Smooth muscle cell (in vitro differentiated cells): ENCODE data around the gene HS3ST6. TPM values are rescaled to one million over a fixed set of nuclear protein-coding genes. Genes with fewer than 3 reads are reported as not detected.

Source experiments
- DNase-seq: peaks from one replicate; lab custom pipeline; 2025; ENCODE audit not compliant: unreplicated experiment; lab: John Stamatoyannopoulos, UW
- H2AFZ ChIP-seq: fragments of 200-600 bp; sonication (generic); 2 replicates; pipeline ENCODE4 v1.6.0; 2016; ENCODE audit warnings: antibody characterized with exemption, low read depth, mild to moderate bottlenecking
- H3F3A ChIP-seq: fragments of 200-600 bp; sonication (generic); 2 replicates; pipeline ENCODE4 v1.6.0; 2017; ENCODE audit warnings: antibody characterized with exemption, low read depth
- H3K27ac ChIP-seq: fragments of 200-600 bp; sonication (generic); 2 replicates; pipeline ENCODE4 v1.5.1; 2016; ENCODE audit warnings: low read depth, mild to moderate bottlenecking
- H3K27me3 ChIP-seq: fragments of 200-600 bp; sonication (generic); 2 replicates; pipeline ENCODE4 v1.6.1; 2016; ENCODE audit warnings: low read depth, mild to moderate bottlenecking
- H3K36me3 ChIP-seq: fragments of 200-600 bp; sonication (generic); 2 replicates; pipeline ENCODE4 v1.5.1; 2016; ENCODE audit warnings: low read depth
- H3K4me1 ChIP-seq: fragments of 200-600 bp; sonication (generic); 2 replicates; pipeline ENCODE4 v1.5.1; 2016; ENCODE audit warnings: low read depth
- H3K4me2 ChIP-seq: fragments of 200-600 bp; sonication (generic); 2 replicates; pipeline ENCODE4 v1.6.0; 2016; ENCODE audit warnings: mild to moderate bottlenecking
- H3K4me3 ChIP-seq: fragments of 200-600 bp; sonication (generic); 2 replicates; pipeline ENCODE4 v1.5.1; 2016; ENCODE audit warnings: mild to moderate bottlenecking
- H3K79me2 ChIP-seq: fragments of 200-600 bp; sonication (generic); 2 replicates; pipeline ENCODE4 v1.6.0; 2016; ENCODE audit warnings: low read depth, mild to moderate bottlenecking
- H3K9ac ChIP-seq: fragments of 200-600 bp; sonication (generic); 2 replicates; pipeline ENCODE4 v1.6.0; 2016; ENCODE audit warnings: low read depth
- H3K9me3 ChIP-seq: fragments of 200-600 bp; sonication (generic); replicated peaks from 2 replicates; pipeline ENCODE4 v1.5.1; 2016; ENCODE audit warnings: low read depth
- H4K20me1 ChIP-seq: fragments of 200-600 bp; sonication (generic); 2 replicates; pipeline ENCODE4 v1.6.0; 2016; ENCODE audit warnings: low read depth
- CTCF ChIP-seq: fragments of 200-600 bp; sonication (generic); IDR thresholded peaks from 2 replicates; pipeline ENCODE4 v1.5.1; 2017; ENCODE audit warnings: borderline replicate concordance, mild to moderate bottlenecking, antibody characterized with exemption; ENCODE audit not compliant: insufficient read depth, poor library complexity, severe bottlenecking
- WGBS: methylation state at CpG from one replicate; pipeline ENCODE4 v1.1.7; 2016; ENCODE audit warnings: low lambda C conversion rate; 5-methylcytosine and 5-hydroxymethylcytosine counted together
- polyA plus RNA-seq: library from polyadenylated mRNA; unstranded; fragments of >200 nt; fragmentation: Nextera tagmentation; extraction: Ambion mirVana; gene quantifications from 2 replicates; pipeline ENCODE4 v1.2.1, GENCODE V29; 2016
- total RNA-seq: library from RNA; depleted of rRNA; stranded (reverse); fragments of >200 nt; gene quantifications from 2 replicates; pipeline ENCODE4 v1.2.3, GENCODE V29; 2014

HS3ST6 gene
- total and polyA plus RNA-seq, 2 experiments from 2014 or later, result not detected

- no peaks in the 10 kb centered on the region for H4K20me1 ChIP-seq
- H3F3A ChIP-seq, result no peaks in the 10 kb centered on the region
- H3K36me3 ChIP-seq, result no peaks in the 10 kb centered on the region
- no peaks in the 10 kb centered on the region for H3K27me3 ChIP-seq
- WGBS, result 94% methylated on average over 6 of the region's 10 CpGs
- no peak overlapping the region for H3K4me2 ChIP-seq
- no peak overlapping the region for H3K27ac ChIP-seq
- TF ChIP-seq CTCF, result no peak
- H2AFZ ChIP-seq, result no peak overlapping the region
- no peaks in the 10 kb centered on the region for H3K9me3 ChIP-seq
- H3K4me3 ChIP-seq, result no peak overlapping the region
- H3K79me2 ChIP-seq, result no peaks in the 10 kb centered on the region
- peaks cover 5% of the 10 kb centered on the region for H3K4me1 ChIP-seq
- DNase-seq, result no peak
- no peak overlapping the region for H3K9ac ChIP-seq
These were observed 12.1 kb upstream of the HS3ST6 start for GRCh38 chr16:1930338-1930720.

- DNase-seq, result peak; percentile 88
- Histone ChIP-seq H3K9me3 (no peaks in the 10 kb centered on the region), H3K4me1 (peaks cover 5% of the 10 kb centered on the region), H3K36me3 (no peaks in the 10 kb centered on the region), H3K4me3 (peak overlapping the region; percentile 78), H3K27me3 (no peaks in the 10 kb centered on the region), H3K27ac (no peak overlapping the region), H3K9ac (peak overlapping the region; percentile 64), H3K4me2 (peak overlapping the region; percentile 95), H3F3A (no peaks in the 10 kb centered on the region), H3K79me2 (no peaks in the 10 kb centered on the region), H4K20me1 (no peaks in the 10 kb centered on the region), H2AFZ (peak overlapping the region; percentile 89)
- peak; percentile 99 for TF ChIP-seq CTCF
- 21% methylated on average over 46 of the region's 70 CpGs for WGBS
These were observed 11.5 kb upstream of the HS3ST6 start for GRCh38 chr16:1929578-1930337.

GRCh38 chr16:1929105-1929504 lies 10.9 kb upstream of the HS3ST6 start:
- Histone ChIP-seq H3K4me2 (peak overlapping the region; percentile 95), H3F3A (no peaks in the 10 kb centered on the region), H3K36me3 (no peaks in the 10 kb centered on the region), H3K4me1 (peaks cover 5% of the 10 kb centered on the region), H3K4me3 (peak overlapping the region; percentile 78), H3K9me3 (no peaks in the 10 kb centered on the region), H2AFZ (peak overlapping the region; percentile 89), H3K27ac (no peak overlapping the region), H3K27me3 (no peaks in the 10 kb centered on the region), H4K20me1 (no peaks in the 10 kb centered on the region), H3K9ac (peak overlapping the region; percentile 64), H3K79me2 (no peaks in the 10 kb centered on the region)
- 36% methylated on average over 7 of the region's 11 CpGs for WGBS
- TF ChIP-seq CTCF, result no peak
- no peak for DNase-seq

GRCh38 chr16:1926271-1926670 lies 8.1 kb upstream of the HS3ST6 start:
- no peak overlapping the region for H2AFZ ChIP-seq
- H3K27ac ChIP-seq, result no peak overlapping the region
- H3K27me3 ChIP-seq, result peaks cover 2% of the 10 kb centered on the region
- no peak for DNase-seq
- no peak overlapping the region for H3K4me2 ChIP-seq
- H3K36me3 ChIP-seq, result no peaks in the 10 kb centered on the region
- no peaks in the 10 kb centered on the region for H4K20me1 ChIP-seq
- WGBS, result 51% methylated on average over 11 of the region's 11 CpGs
- peaks cover 9% of the 10 kb centered on the region for H3K4me1 ChIP-seq
- no peaks in the 10 kb centered on the region for H3F3A ChIP-seq
- H3K79me2 ChIP-seq, result no peaks in the 10 kb centered on the region
- no peak overlapping the region for H3K4me3 ChIP-seq
- TF ChIP-seq CTCF, result no peak
- H3K9ac ChIP-seq, result no peak overlapping the region
- H3K9me3 ChIP-seq, result no peaks in the 10 kb centered on the region
